ENCODE measurements around the gene PSG7.

DNA sequence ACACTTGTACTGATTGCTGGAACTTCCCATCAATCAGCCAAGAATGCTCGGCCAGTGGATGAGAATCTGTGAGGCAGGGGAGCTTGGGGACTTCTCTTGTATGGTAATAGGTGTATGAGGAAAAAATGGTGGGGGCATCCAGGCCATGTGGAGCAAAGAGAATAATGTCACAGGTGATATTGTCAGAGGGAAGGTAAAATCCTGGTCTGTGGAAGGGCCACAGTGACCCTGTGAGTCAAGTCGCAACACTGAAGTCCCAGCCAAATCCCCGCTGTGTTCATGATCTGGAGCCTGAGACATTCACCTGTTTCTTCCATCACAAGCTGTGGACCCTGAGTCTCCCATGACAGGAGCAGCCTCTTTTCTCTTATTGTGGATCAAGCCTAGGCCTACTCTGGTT lies 8.1 kb downstream of the PSG7 start:
- TF ChIP-seq, protein P1, sequence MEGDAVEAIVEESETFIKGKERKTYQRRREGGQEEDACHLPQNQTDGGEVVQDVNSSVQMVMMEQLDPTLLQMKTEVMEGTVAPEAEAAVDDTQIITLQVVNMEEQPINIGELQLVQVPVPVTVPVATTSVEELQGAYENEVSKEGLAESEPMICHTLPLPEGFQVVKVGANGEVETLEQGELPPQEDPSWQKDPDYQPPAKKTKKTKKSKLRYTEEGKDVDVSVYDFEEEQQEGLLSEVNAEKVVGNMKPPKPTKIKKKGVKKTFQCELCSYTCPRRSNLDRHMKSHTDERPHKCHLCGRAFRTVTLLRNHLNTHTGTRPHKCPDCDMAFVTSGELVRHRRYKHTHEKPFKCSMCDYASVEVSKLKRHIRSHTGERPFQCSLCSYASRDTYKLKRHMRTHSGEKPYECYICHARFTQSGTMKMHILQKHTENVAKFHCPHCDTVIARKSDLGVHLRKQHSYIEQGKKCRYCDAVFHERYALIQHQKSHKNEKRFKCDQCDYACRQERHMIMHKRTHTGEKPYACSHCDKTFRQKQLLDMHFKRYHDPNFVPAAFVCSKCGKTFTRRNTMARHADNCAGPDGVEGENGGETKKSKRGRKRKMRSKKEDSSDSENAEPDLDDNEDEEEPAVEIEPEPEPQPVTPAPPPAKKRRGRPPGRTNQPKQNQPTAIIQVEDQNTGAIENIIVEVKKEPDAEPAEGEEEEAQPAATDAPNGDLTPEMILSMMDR (IDR thresholded peaks at IDR 0.05): no peak
- TF ChIP-seq ZFX (IDR thresholded peaks at IDR 0.05; ENCODE audit: borderline replicate concordance): no peak

All from 22Rv1 (cell line).